ENCODE measurements around the gene SLC6A4.
"Not testable (repeated sequence)": the region's sequence is repeated elsewhere in the genome, so short reads cannot be mapped to it uniquely, and the experiment has no call there.

SLC6A4 gene

GRCh38 chr17:30238387-30239088, 3.0 kb upstream of the SLC6A4 start:
- no peak for DNase-seq

- no peak for DNase-seq
These were observed 2.5 kb upstream of the SLC6A4 start for GRCh38 chr17:30238003-30238344.

- no peak for DNase-seq
These were observed 2.0 kb upstream of the SLC6A4 start for GRCh38 chr17:30237296-30238002.

- DNase-seq: no peak
These were observed 1.3 kb upstream of the SLC6A4 start for GRCh38 chr17:30236766-30237165.

GRCh38 chr17:30236297-30236624, 764 bp upstream of the SLC6A4 start:
- no peak for DNase-seq

GRCh38 chr17:30234964-30235363, 533 bp downstream of the SLC6A4 start:
- no peak for DNase-seq

GRCh38 chr17:30234296-30234695, 1.2 kb downstream of the SLC6A4 start:
- no peak for DNase-seq

GRCh38 chr17:30232824-30233427, 2.6 kb downstream of the SLC6A4 start:
- no peak for DNase-seq

- no peak for DNase-seq
These were observed 3.3 kb downstream of the SLC6A4 start for GRCh38 chr17:30232015-30232823.

- DNase-seq: no peak
These were observed 4.8 kb downstream of the SLC6A4 start for GRCh38 chr17:30230596-30231125.

GRCh38 chr17:30230009-30230408, 5.5 kb downstream of the SLC6A4 start:
- not testable (repeated sequence) for DNase-seq

- no peak for DNase-seq
These were observed 6.5 kb downstream of the SLC6A4 start for GRCh38 chr17:30229012-30229411.

GRCh38 chr17:30228011-30228410, 7.5 kb downstream of the SLC6A4 start:
- DNase-seq: no peak

- no peak for DNase-seq
These were observed 8.6 kb downstream of the SLC6A4 start for GRCh38 chr17:30226878-30227277.

GRCh38 chr17:30225919-30226553, 9.5 kb downstream of the SLC6A4 start:
- no peak for DNase-seq

- DNase-seq: no peak
These were observed 10.4 kb downstream of the SLC6A4 start for GRCh38 chr17:30225112-30225511.

- DNase-seq: no peak
These were observed 11.0 kb downstream of the SLC6A4 start for GRCh38 chr17:30224419-30224960.

GRCh38 chr17:30222721-30223175, 12.7 kb downstream of the SLC6A4 start:
- no peak for DNase-seq

GRCh38 chr17:30222251-30222650, 13.2 kb downstream of the SLC6A4 start:
- DNase-seq: no peak

- DNase-seq: no peak
These were observed 14.2 kb downstream of the SLC6A4 start for GRCh38 chr17:30221346-30221745.

- no peak for DNase-seq
These were observed 15.1 kb downstream of the SLC6A4 start for GRCh38 chr17:30220414-30220813.

GRCh38 chr17:30219833-30220232, 15.7 kb downstream of the SLC6A4 start:
- no peak for DNase-seq
